CD14-positive monocyte (primary cell): ENCODE data around the gene OR8S1. TPM values are rescaled to one million over a fixed set of nuclear protein-coding genes. Genes with fewer than 3 reads are reported as not detected.

Experiments
- DNase-seq, 3 donors: peaks; one replicate each; pipeline ENCODE4 v3.0.0-alpha.2; 2011 to 2022
- H2AFZ ChIP-seq: 2 replicates; pipeline ENCODE4 v1.6.0; 2012; ENCODE audit warnings: mild to moderate bottlenecking, low read depth, low read length, inconsistent platforms; ENCODE audit not compliant: insufficient read depth, poor library complexity, severe bottlenecking
- H3K27ac ChIP-seq, 2 donors: 1 replicate in 1 of 2; 2 replicates in 1 of 2; pipeline ENCODE4 v1.5.1; 2012 to 2013; ENCODE audit warnings: low read length in 2 of 2, control low read depth in 1 of 2, inconsistent platforms in 1 of 2, low read depth in 1 of 2, mild to moderate bottlenecking in 1 of 2
- H3K27me3 ChIP-seq, 2 donors: one replicate each; pipeline versions ENCODE4 v1.6.0 to v1.6.1; 2011 to 2013; ENCODE audit warnings: low read length in 2 of 2; ENCODE audit not compliant: control insufficient read depth in 2 of 2, insufficient read depth in 2 of 2
- H3K36me3 ChIP-seq, 2 donors: replicated peaks in 1 of 2; 1 replicate in 1 of 2; 2 replicates in 1 of 2; pipeline versions ENCODE4 v1.5.1 to v1.6.1; 2012 to 2013; ENCODE audit warnings: low read length in 2 of 2, control low read depth in 1 of 2, inconsistent platforms in 1 of 2, mild to moderate bottlenecking in 1 of 2; ENCODE audit not compliant: insufficient read depth in 2 of 2, control insufficient read depth in 1 of 2
- H3K4me1 ChIP-seq, 2 donors: 1 replicate in 1 of 2; 2 replicates in 1 of 2; pipeline versions ENCODE4 v1.5.1 to v1.6.1; 2012 to 2013; ENCODE audit warnings: low read length in 2 of 2, control low read depth in 1 of 2, inconsistent platforms in 1 of 2, mild to moderate bottlenecking in 1 of 2, moderate library complexity in 1 of 2; ENCODE audit not compliant: insufficient read depth in 2 of 2, control insufficient read depth in 1 of 2
- H3K4me2 ChIP-seq: replicated peaks from 2 replicates; pipeline ENCODE3; 2012; ENCODE audit warnings: low read length, moderate library complexity, mild to moderate bottlenecking; ENCODE audit not compliant: poor library complexity, severe bottlenecking; ENCODE audit errors: extremely low read depth
- H3K4me3 ChIP-seq, 3 experiments: fragments of 200-600 bp in 1 of 3; sonication (generic) in 1 of 3; replicated peaks in 1 of 3; 1 replicate in 2 of 3; 2 replicates in 1 of 3; pipeline ENCODE4 v1.5.1; 2011 to 2013; ENCODE audit warnings: low read length in 3 of 3, mild to moderate bottlenecking in 3 of 3, control low read depth in 2 of 3, low read depth in 2 of 3, inconsistent platforms in 1 of 3, moderate library complexity in 1 of 3
- H3K79me2 ChIP-seq: 2 replicates; pipeline ENCODE4 v1.6.0; 2012; ENCODE audit warnings: mild to moderate bottlenecking, control low read depth, inconsistent platforms, low read length, moderate library complexity; ENCODE audit not compliant: insufficient read depth
- H3K9ac ChIP-seq: 2 replicates; pipeline ENCODE4 v1.6.0; 2017; ENCODE audit warnings: low read length, mild to moderate bottlenecking; ENCODE audit not compliant: insufficient read depth, poor library complexity, severe bottlenecking
- H3K9me3 ChIP-seq, 2 donors: replicated peaks in 1 of 2; 1 replicate in 1 of 2; 2 replicates in 1 of 2; pipeline versions ENCODE4 v1.5.1 to v1.6.1; 2012 to 2013; ENCODE audit warnings: low read length in 2 of 2, control low read depth in 1 of 2; ENCODE audit not compliant: control insufficient read depth in 1 of 2, insufficient read depth in 1 of 2
- H4K20me1 ChIP-seq: 2 replicates; pipeline ENCODE4 v1.6.0; 2012; ENCODE audit warnings: mild to moderate bottlenecking, low read length, control low read depth, moderate library complexity; ENCODE audit not compliant: insufficient read depth
- H3K27ac Mint-ChIP-seq, 7 donors: one replicate each; pipeline ENCODE4 v1.8.0; 2020; ENCODE audit warnings: mild to moderate bottlenecking in 7 of 7, mixed read lengths in 7 of 7, moderate library complexity in 6 of 7, inconsistent platforms in 2 of 7
- H3K27me3 Mint-ChIP-seq, 3 donors: one replicate each; pipeline ENCODE4 v1.8.0; 2021 to 2022; ENCODE audit warnings: low read depth in 3 of 3, mild to moderate bottlenecking in 3 of 3, mixed read lengths in 3 of 3, moderate library complexity in 3 of 3, inconsistent platforms in 1 of 3
- H3K36me3 Mint-ChIP-seq, 2 donors: one replicate each; pipeline ENCODE4 v1.8.0; 2020; ENCODE audit warnings: mixed read lengths in 2 of 2, inconsistent platforms in 1 of 2, mild to moderate bottlenecking in 1 of 2
- H3K4me1 Mint-ChIP-seq: one replicate; pipeline ENCODE4 v1.8.0; 2020; ENCODE audit warnings: mild to moderate bottlenecking, mixed read lengths
- H3K4me3 Mint-ChIP-seq, 2 donors: one replicate each; pipeline ENCODE4 v1.8.0; 2020; ENCODE audit warnings: mild to moderate bottlenecking in 2 of 2, mixed read lengths in 2 of 2, moderate library complexity in 1 of 2
- H3K9me3 Mint-ChIP-seq, 7 donors: one replicate each; pipeline ENCODE4 v1.8.0; 2020 to 2022; ENCODE audit warnings: mixed read lengths in 7 of 7, mild to moderate bottlenecking in 6 of 7, moderate library complexity in 6 of 7, inconsistent platforms in 2 of 7
- WGBS: methylation state at CpG from one replicate; pipeline ENCODE4 v1.1.5; 2013; ENCODE audit warnings: missing lambda C conversion rate; ENCODE audit not compliant: insufficient coverage; 5-methylcytosine and 5-hydroxymethylcytosine counted together
- intact Hi-C, 2 donors: fragments of 100-400 bp; cut with micrococcal nuclease; formaldehyde crosslinking; loops; one replicate each; pipeline versions ENCODE4 v1.15.0 to v1.15.1; 2023
- polyA plus RNA-seq, 3 donors: library from polyadenylated mRNA; depleted of rRNA in 1 of 3; unstranded in 2 of 3; stranded (reverse) in 1 of 3; fragments of 300-500 nt in 2 of 3; fragments of >200 nt in 1 of 3; fragmentation: Illumina TruSeq in 2 of 3; gene quantifications; 1 replicate in 2 of 3; 2 replicates in 1 of 3; pipeline ENCODE4 v1.2.3, GENCODE V29; 2012 to 2021
- TF ChIP-seq, protein P1 (sequence below): fragments of 200-600 bp; IDR thresholded peaks from one replicate; pipeline ENCODE4 v1.8.0; 2022; ENCODE audit warnings: antibody characterized with exemption, mild to moderate bottlenecking

Gene OR8S1
- polyA plus RNA-seq, 3 donors: not detected

DNA sequence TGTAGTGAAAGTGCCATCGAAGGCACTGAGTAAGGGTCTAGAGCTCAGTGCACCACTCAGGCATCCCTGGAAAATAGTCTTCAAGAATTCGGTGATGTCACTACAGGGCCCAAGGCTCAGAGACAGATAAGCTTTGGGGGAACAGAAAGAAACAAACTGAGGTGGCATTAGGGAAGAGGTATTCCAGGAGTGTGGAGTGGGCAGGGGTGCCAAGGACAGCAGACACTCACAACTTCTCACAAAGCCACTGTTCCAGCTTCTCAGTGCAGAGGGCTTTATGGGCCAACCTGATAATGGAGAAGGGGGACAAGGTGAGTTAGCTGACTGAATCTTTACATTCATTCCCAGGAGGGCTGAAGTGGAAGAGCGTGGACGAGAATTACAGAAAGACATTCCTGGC is 42.3 kb downstream of the OR8S1 start:
- no peaks in the 10 kb centered on the region for H3K9me3 ChIP-seq
- peaks cover 6 to 11% (median 8%) of the 10 kb centered on the region in 3 donors for H3K27me3 Mint-ChIP-seq

DNA sequence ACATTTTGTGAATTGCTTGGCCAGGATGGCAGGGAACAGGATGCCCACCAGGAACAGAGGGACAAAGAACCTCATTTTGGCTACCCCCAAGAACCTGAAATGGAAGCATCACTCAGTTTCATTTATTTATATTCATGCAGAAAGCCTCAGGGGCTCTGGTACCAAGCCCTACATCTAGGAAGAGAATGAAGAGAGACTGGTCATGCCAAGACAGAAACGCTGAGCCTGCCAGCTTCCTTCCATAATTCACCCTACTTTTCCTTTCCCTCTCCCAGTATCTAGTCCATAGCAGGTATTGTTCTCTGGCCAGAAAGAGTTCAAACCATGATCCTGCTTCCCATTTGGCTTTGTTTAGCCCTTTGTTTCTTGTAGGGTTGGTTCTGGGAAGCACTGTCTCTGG is 44.5 kb downstream of the OR8S1 start, which contains the start of gene LALBA:
TSS of gene LALBA (minus strand) at position 101 of the 400 bp plus-strand sequence. CDS start at position 75, 26 bp downstream.
- WGBS: 100% methylated on average over 1 of the region's 1 CpG

More for the DNA sequence above, 42.3 kb downstream of the OR8S1 start:
- Mint-ChIP-seq H3K4me1 (peaks cover 2% of the 10 kb centered on the region), H3K9me3 (peaks cover 0 to 6% (median 0%) of the 10 kb centered on the region in 7 donors), H3K27ac (no peak overlapping the region), H3K4me3 (no peak overlapping the region), H3K36me3 (no peaks in the 10 kb centered on the region)
- no peaks in the 10 kb centered on the region for H4K20me1 ChIP-seq
- H3K4me1 ChIP-seq: no peaks in the 10 kb centered on the region
- no peaks in the 10 kb centered on the region for H3K36me3 ChIP-seq
- H2AFZ ChIP-seq: no peak overlapping the region
- 93% methylated on average over 2 of the region's 4 CpGs for whole genome bisulfite sequencing
- no peak overlapping the region for H3K4me2 ChIP-seq
- no peak for DNase-seq
- TF ChIP-seq, protein P1, sequence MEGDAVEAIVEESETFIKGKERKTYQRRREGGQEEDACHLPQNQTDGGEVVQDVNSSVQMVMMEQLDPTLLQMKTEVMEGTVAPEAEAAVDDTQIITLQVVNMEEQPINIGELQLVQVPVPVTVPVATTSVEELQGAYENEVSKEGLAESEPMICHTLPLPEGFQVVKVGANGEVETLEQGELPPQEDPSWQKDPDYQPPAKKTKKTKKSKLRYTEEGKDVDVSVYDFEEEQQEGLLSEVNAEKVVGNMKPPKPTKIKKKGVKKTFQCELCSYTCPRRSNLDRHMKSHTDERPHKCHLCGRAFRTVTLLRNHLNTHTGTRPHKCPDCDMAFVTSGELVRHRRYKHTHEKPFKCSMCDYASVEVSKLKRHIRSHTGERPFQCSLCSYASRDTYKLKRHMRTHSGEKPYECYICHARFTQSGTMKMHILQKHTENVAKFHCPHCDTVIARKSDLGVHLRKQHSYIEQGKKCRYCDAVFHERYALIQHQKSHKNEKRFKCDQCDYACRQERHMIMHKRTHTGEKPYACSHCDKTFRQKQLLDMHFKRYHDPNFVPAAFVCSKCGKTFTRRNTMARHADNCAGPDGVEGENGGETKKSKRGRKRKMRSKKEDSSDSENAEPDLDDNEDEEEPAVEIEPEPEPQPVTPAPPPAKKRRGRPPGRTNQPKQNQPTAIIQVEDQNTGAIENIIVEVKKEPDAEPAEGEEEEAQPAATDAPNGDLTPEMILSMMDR: no peak
- intact Hi-C loops: no loop called here
- H3K9ac ChIP-seq: no peak overlapping the region
- H3K27me3 ChIP-seq: peaks cover 2 to 3% of the 10 kb centered on the region in 2 donors
- no peaks in the 10 kb centered on the region for H3K79me2 ChIP-seq
- no peak overlapping the region for H3K27ac ChIP-seq
- no peak overlapping the region for H3K4me3 ChIP-seq

More for the DNA sequence above, 44.5 kb downstream of the OR8S1 start, which contains the start of gene LALBA:
- intact Hi-C loops: no loop called here
- Histone ChIP-seq H3K9ac (no peak within 1 kb of the TSS), H4K20me1 (no peaks in the 10 kb centered on the region), H3K4me1 (no peaks in the 10 kb centered on the region), H3K4me3 (no peak within 1 kb of the TSS), H3K27me3 (peaks cover 0 to 2% of the 10 kb centered on the region in 2 donors), H2AFZ (no peak within 1 kb of the TSS), H3K36me3 (no peaks in the 10 kb centered on the region), H3K27ac (no peak within 1 kb of the TSS), H3K4me2 (no peak within 1 kb of the TSS), H3K9me3 (no peaks in the 10 kb centered on the region), H3K79me2 (no peaks in the 10 kb centered on the region)
- TF ChIP-seq, protein P1: no peak
- no peak for DNase-seq
- no peak within 1 kb of the TSS for H3K27ac Mint-ChIP-seq
- peaks cover 4 to 12% (median 7%) of the 10 kb centered on the region in 3 donors for H3K27me3 Mint-ChIP-seq
- no peak within 1 kb of the TSS for H3K4me3 Mint-ChIP-seq
- no peaks in the 10 kb centered on the region for H3K36me3 Mint-ChIP-seq
- H3K9me3 Mint-ChIP-seq: peaks cover 0 to 3% (median 0%) of the 10 kb centered on the region in 7 donors
- peaks cover 2% of the 10 kb centered on the region for H3K4me1 Mint-ChIP-seq
